Endodermal cell (in vitro differentiated cells): Measurements from ENCODE around the gene DBX2. TPM values are rescaled to one million over a fixed set of nuclear protein-coding genes. Genes with fewer than 3 reads are reported as not detected.

ENCODE experiments used
- DNase-seq: peaks from one replicate; pipeline ENCODE4 v3.0.0-alpha.2; 2017
- H3K27ac ChIP-seq: 2 replicates; pipeline ENCODE4 v1.5.1; 2013; ENCODE audit warnings: mild to moderate bottlenecking, low read depth, low read length, moderate library complexity
- H3K27me3 ChIP-seq: 2 replicates; pipeline ENCODE4 v1.6.1; 2013; ENCODE audit warnings: mild to moderate bottlenecking, low read length, moderate library complexity; ENCODE audit not compliant: insufficient read depth, control insufficient read depth, poor library complexity, severe bottlenecking
- H3K36me3 ChIP-seq: 2 replicates; pipeline ENCODE4 v1.7.0; 2013; ENCODE audit warnings: mild to moderate bottlenecking, low read length, moderate library complexity; ENCODE audit not compliant: control insufficient read depth, insufficient read depth
- H3K4me1 ChIP-seq: one replicate; pipeline ENCODE4 v1.7.0; 2013; ENCODE audit warnings: low read length; ENCODE audit not compliant: control insufficient read depth, insufficient read depth
- H3K4me3 ChIP-seq: 2 replicates; pipeline ENCODE4 v1.5.1; 2013; ENCODE audit warnings: mild to moderate bottlenecking, low read length, moderate library complexity
- H3K9ac ChIP-seq: 2 replicates; pipeline ENCODE4 v1.6.1; 2013; ENCODE audit warnings: mild to moderate bottlenecking, low read length, moderate library complexity; ENCODE audit not compliant: poor library complexity, severe bottlenecking; ENCODE audit errors: extremely low read depth
- H3K9me3 ChIP-seq: 2 replicates; pipeline ENCODE4 v1.6.1; 2013; ENCODE audit warnings: mild to moderate bottlenecking, low read length, moderate library complexity; ENCODE audit not compliant: control insufficient read depth
- H3K27ac Mint-ChIP-seq: 2 replicates; pipeline ENCODE4 v1.8.0; 2020; ENCODE audit warnings: mixed read lengths
- H3K27me3 Mint-ChIP-seq: 2 replicates; pipeline ENCODE4 v1.8.0; 2021; ENCODE audit warnings: mild to moderate bottlenecking, mixed read lengths; ENCODE audit not compliant: insufficient read depth
- H3K36me3 Mint-ChIP-seq: 2 replicates; pipeline ENCODE4 v1.8.0; 2020; ENCODE audit warnings: low read depth, mixed read lengths
- H3K4me1 Mint-ChIP-seq: 2 replicates; pipeline ENCODE4 v1.8.0; 2020; ENCODE audit warnings: mixed read lengths
- H3K4me3 Mint-ChIP-seq: 2 replicates; pipeline ENCODE4 v1.8.0; 2020; ENCODE audit warnings: mild to moderate bottlenecking, moderate library complexity, mixed read lengths
- H3K9me3 Mint-ChIP-seq: 2 replicates; pipeline ENCODE4 v1.8.0; 2020; ENCODE audit warnings: mild to moderate bottlenecking, mixed read lengths
- WGBS, 2 experiments: methylation state at CpG; one replicate each; pipeline versions ENCODE4 v1.1.5 to v1.1.7; 2013; ENCODE audit warnings: missing lambda C conversion rate in 2 of 2, mixed read lengths in 1 of 2; ENCODE audit not compliant: insufficient coverage in 1 of 2, insufficient read length in 1 of 2; 5-methylcytosine and 5-hydroxymethylcytosine counted together
- total RNA-seq, 2 donors: library from RNA; stranded (reverse); fragmentation: NEBNext Ultra II Directional in 1 of 2; extraction: Animal tissue kit (Norgen Biotek cat#: 25700) in 1 of 2; gene quantifications; 2 replicates in 1 of 2; 3 replicates in 1 of 2; pipeline ENCODE4 v1.2.1, GENCODE V29; 2021
- TF ChIP-seq, protein P1 (sequence below): fragments of 200-600 bp; sonication (generic); conservative IDR thresholded peaks from 2 replicates; pipeline ENCODE4 v1.5.0; 2021; ENCODE audit warnings: antibody characterized with exemption, mild to moderate bottlenecking

Gene DBX2
- total RNA-seq, 2 donors from 2014 or later: not detected

DNA sequence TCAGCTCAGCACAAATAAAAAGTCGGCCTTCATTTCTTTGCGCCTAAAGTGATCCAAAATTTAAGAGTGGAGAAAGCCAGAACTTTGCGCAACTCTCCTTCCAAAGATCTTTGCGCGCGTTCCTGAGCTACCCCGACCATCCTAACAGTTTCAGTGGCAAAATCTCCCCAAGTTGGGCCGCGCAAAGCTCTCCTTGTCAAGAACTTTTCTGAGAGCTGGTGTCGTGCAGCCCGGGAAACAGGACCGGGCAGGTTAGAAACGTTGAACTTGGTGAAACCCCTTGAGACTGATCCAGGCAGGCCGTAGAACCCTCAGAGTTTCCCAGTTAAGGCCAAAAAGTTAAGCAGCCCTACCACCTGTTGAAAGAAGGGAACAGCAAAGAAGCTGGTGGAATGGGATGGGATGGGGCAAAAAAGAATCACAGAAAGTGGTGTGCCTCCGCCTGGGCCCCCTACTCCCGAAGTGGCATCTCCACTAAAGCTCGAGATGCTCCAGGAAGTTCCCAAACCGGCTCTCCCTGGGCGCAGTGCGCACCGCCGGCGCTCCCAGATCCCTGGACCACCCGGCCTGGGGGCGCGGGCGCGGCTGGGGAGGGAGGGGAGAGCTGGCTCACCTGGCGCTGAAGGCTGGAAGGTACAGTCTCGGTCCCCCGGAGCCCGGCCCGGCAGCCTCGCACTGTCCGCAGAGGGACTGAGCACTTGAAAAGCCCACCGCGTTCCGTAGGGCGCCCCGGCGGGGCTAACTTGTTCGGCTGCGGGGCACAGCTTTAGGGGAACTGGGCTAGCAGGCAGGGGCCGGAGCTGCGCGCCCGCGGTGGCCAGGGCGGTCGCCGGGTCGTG lies 768 bp downstream of the DBX2 start:
- peaks cover 74% of the 10 kb centered on the region for H3K27me3 ChIP-seq

DNA sequence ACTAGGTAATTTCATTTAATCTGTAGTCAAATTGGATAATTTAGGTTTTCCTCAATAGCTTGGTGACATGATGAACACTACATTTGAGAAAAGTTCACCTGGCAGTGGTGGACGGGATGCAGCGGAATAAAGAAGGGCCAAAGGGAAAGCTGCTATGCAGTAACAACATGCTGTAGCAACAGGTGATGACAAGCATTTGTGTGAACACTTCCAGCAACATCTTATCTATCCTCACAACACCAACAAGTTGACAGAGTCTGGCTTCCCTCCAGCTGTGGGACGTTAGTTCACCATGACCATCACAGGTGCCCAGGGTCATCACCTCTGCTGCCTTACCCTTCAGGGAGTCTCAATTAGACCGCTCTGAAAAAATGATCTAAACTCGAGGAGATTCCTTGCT lies 8.3 kb downstream of the DBX2 start:
- H3K27ac ChIP-seq: no peak overlapping the region
- H3K4me1 Mint-ChIP-seq: no peaks in the 10 kb centered on the region
- no peaks in the 10 kb centered on the region for H3K9me3 Mint-ChIP-seq
- H3K4me1 ChIP-seq: no peaks in the 10 kb centered on the region
- no peak overlapping the region for H3K4me3 ChIP-seq
- no peak overlapping the region for H3K9ac ChIP-seq
- H3K36me3 Mint-ChIP-seq: no peaks in the 10 kb centered on the region
- no peak overlapping the region for H3K27ac Mint-ChIP-seq
- DNase-seq: no peak
- no peaks in the 10 kb centered on the region for H3K36me3 ChIP-seq
- TF ChIP-seq, protein P1, sequence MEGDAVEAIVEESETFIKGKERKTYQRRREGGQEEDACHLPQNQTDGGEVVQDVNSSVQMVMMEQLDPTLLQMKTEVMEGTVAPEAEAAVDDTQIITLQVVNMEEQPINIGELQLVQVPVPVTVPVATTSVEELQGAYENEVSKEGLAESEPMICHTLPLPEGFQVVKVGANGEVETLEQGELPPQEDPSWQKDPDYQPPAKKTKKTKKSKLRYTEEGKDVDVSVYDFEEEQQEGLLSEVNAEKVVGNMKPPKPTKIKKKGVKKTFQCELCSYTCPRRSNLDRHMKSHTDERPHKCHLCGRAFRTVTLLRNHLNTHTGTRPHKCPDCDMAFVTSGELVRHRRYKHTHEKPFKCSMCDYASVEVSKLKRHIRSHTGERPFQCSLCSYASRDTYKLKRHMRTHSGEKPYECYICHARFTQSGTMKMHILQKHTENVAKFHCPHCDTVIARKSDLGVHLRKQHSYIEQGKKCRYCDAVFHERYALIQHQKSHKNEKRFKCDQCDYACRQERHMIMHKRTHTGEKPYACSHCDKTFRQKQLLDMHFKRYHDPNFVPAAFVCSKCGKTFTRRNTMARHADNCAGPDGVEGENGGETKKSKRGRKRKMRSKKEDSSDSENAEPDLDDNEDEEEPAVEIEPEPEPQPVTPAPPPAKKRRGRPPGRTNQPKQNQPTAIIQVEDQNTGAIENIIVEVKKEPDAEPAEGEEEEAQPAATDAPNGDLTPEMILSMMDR: no peak
- WGBS, 2 experiments: 88 to 92% methylated on average over 5 of the region's 5 CpGs
- no peak overlapping the region for H3K4me3 Mint-ChIP-seq
- H3K27me3 ChIP-seq: peaks cover 12% of the 10 kb centered on the region
- peaks cover 15% of the 10 kb centered on the region for H3K27me3 Mint-ChIP-seq
- H3K9me3 ChIP-seq: peaks cover 5% of the 10 kb centered on the region

More for the DNA sequence above, 768 bp downstream of the DBX2 start:
- H3K9me3 Mint-ChIP-seq: no peaks in the 10 kb centered on the region
- H3K27ac Mint-ChIP-seq: no peak overlapping the region
- H3K4me1 Mint-ChIP-seq: peaks cover 6% of the 10 kb centered on the region
- TF ChIP-seq, protein P1: no peak
- Histone ChIP-seq H3K4me1 (no peaks in the 10 kb centered on the region), H3K9ac (no peak overlapping the region), H3K27ac (no peak overlapping the region), H3K9me3 (no peaks in the 10 kb centered on the region), H3K4me3 (peak overlapping the region; percentile 86), H3K36me3 (no peaks in the 10 kb centered on the region)
- peaks cover 73% of the 10 kb centered on the region for H3K27me3 Mint-ChIP-seq
- peak overlapping the region; percentile 67 for H3K4me3 Mint-ChIP-seq
- WGBS, 2 experiments: 13 to 23% methylated on average over 34 to 52 of the region's 52 CpGs
- no peaks in the 10 kb centered on the region for H3K36me3 Mint-ChIP-seq
- DNase-seq: peak; percentile 87

- WGBS, 2 experiments: 92% methylated on average over 2 of the region's 2 CpGs; no CpG with 5 or more reads in 1 of the 2 experiments
Observed at GRCh38 chr12:45040977-45041376, 9.9 kb downstream of the DBX2 start.

More at GRCh38 chr12:45040977-45041376, 9.9 kb downstream of the DBX2 start:
- no peak overlapping the region for H3K4me3 ChIP-seq
- TF ChIP-seq, protein P1: no peak
- Mint-ChIP-seq H3K4me3 (no peak overlapping the region), H3K4me1 (no peaks in the 10 kb centered on the region), H3K27ac (no peak overlapping the region), H3K36me3 (no peaks in the 10 kb centered on the region), H3K9me3 (no peaks in the 10 kb centered on the region), H3K27me3 (peaks cover 5% of the 10 kb centered on the region)
- H3K4me1 ChIP-seq: no peaks in the 10 kb centered on the region
- no peak overlapping the region for H3K27ac ChIP-seq
- no peak overlapping the region for H3K9ac ChIP-seq
- no peaks in the 10 kb centered on the region for H3K36me3 ChIP-seq
- no peak for DNase-seq
- peaks cover 5% of the 10 kb centered on the region for H3K9me3 ChIP-seq
- H3K27me3 ChIP-seq: peaks cover 2% of the 10 kb centered on the region
